Activated CD4-positive, alpha-beta T cell treated with anti-CD3 and anti-CD28 coated beads, Interleukin-2, amount 10 ng/mL, durations not matched to agents 7 days and 5 days (primary cell): ENCODE measurements around the gene APBB3. TPM values are rescaled to one million over a fixed set of nuclear protein-coding genes. Genes with fewer than 3 reads are reported as not detected.
"Not testable (repeated sequence)": the region's sequence is repeated elsewhere in the genome, so short reads cannot be mapped to it uniquely, and the experiment has no call there.

ENCODE experiments used
- CTCF ChIA-PET: fragments of 350-600 bp; sonication (Branson Sonifier 250); formaldehyde crosslinking; loops from one replicate; lab custom pipeline; 2021; ENCODE audit warnings: antibody characterized with exemption; lab: Charles Lee
- POLR2A ChIA-PET: fragments of 350-600 bp; sonication (Branson Sonifier 250); formaldehyde crosslinking; loops from one replicate; lab custom pipeline; 2021; ENCODE audit warnings: antibody characterized with exemption; lab: Charles Lee
- DNase-seq: peaks from one replicate; pipeline ENCODE4 v3.0.0-alpha.2; 2020
- H3K27ac Mint-ChIP-seq: one replicate; pipeline ENCODE4 v1.8.0; 2021; ENCODE audit warnings: mild to moderate bottlenecking, moderate library complexity, mixed read lengths
- H3K27me3 Mint-ChIP-seq: one replicate; pipeline ENCODE4 v1.8.0; 2021; ENCODE audit warnings: mixed read lengths
- H3K36me3 Mint-ChIP-seq: one replicate; pipeline ENCODE4 v1.8.0; 2021; ENCODE audit warnings: low read depth, mixed read lengths
- H3K4me1 Mint-ChIP-seq: one replicate; pipeline ENCODE4 v1.8.0; 2021; ENCODE audit warnings: mixed read lengths
- H3K4me3 Mint-ChIP-seq: one replicate; pipeline ENCODE4 v1.8.0; 2021; ENCODE audit warnings: mild to moderate bottlenecking, moderate library complexity, mixed read lengths
- H3K9me3 Mint-ChIP-seq: one replicate; pipeline ENCODE4 v1.8.0; 2021; ENCODE audit warnings: mixed read lengths
- total RNA-seq, 2 experiments: library from RNA; stranded (reverse); gene quantifications; one replicate each; pipeline ENCODE4 v1.2.3, GENCODE V29; 2021

The APBB3 gene
- total RNA-seq, 2 experiments from 2014 or later: 28.5 to 32.8 TPM

GRCh38 chr5:140595538-140596300 is 31.3 kb upstream of the APBB3 start:
- no peak overlapping the region for H3K4me3 Mint-ChIP-seq
- POLR2A ChIA-PET: no interaction called here
- H3K4me1 Mint-ChIP-seq: peaks cover 5% of the 10 kb centered on the region
- no peaks in the 10 kb centered on the region for H3K9me3 Mint-ChIP-seq
- no peaks in the 10 kb centered on the region for H3K27me3 Mint-ChIP-seq
- CTCF ChIA-PET: interaction anchor here (1.0 kb wide), 1 partner anchor 14 kb away, joined by 4 read pairs; no protein-coding TSS in a partner anchor
- no peak overlapping the region for H3K27ac Mint-ChIP-seq
- H3K36me3 Mint-ChIP-seq: no peaks in the 10 kb centered on the region
- no peak for DNase-seq

DNA sequence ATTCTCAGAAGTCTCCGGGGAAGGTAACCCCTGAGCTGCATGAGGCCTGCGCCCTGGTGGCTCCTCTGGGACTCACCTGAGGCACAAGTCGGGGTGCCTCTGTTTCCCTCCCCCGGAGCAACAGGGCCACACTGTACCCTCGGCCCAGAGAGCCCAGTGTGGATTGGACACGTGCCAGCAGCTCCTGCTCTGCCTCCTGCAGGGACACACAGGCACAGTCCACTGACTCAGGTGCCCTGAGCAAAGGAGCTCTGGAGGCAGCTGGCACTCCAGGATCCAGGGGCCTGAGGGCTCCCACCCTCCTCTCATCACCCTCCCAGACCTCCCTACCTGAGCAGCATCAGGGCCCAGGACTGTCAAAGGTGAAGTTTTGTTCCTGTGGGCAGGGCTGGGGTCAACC is 29.8 kb upstream of the APBB3 start:
- POLR2A ChIA-PET: no interaction called here
- peaks cover 5% of the 10 kb centered on the region for H3K4me1 Mint-ChIP-seq
- H3K36me3 Mint-ChIP-seq: no peaks in the 10 kb centered on the region

DNA sequence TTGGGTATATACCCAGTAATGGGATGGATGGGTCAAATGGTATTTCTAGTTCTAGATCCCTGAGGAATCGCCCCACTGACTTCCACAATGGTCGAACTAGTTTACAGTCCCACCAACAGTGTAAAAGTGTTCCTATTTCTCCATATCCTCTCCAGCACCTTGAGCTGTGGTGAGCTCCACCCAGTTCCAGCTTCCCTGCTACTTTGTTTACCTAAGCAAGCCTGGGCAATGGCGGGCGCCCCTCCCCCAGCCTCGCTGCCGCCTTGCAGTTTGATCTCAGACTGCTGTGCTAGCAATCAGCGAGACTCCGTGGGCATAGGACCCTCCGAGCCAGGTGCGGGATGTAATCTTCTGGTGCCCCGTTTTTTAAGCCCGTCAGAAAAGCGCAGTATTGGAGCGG is 28.7 kb upstream of the APBB3 start:
- POLR2A ChIA-PET, H3K9me3 Mint-ChIP-seq, H3K36me3 Mint-ChIP-seq, DNase-seq, H3K27me3 Mint-ChIP-seq, H3K4me1 Mint-ChIP-seq: not testable (repeated sequence)
- Mint-ChIP-seq H3K4me3 (peak overlapping the region; percentile 44), H3K27ac (peak overlapping the region; percentile 54)
- CTCF ChIA-PET: interaction anchor here (1.3 kb wide), 1 partner anchor 11 kb away, joined by 5 read pairs; no protein-coding TSS in a partner anchor

More for the DNA sequence above, 29.8 kb upstream of the APBB3 start:
- H3K9me3 Mint-ChIP-seq: no peaks in the 10 kb centered on the region
- H3K27me3 Mint-ChIP-seq: no peaks in the 10 kb centered on the region
- DNase-seq: no peak
- CTCF ChIA-PET: interaction anchor here (0.8 to 1.3 kb wide), 3 partner anchors 10 to 39 kb away, joined by 3 to 5 read pairs (median 3); partner anchors contain the start of gene CD14
- no peak overlapping the region for H3K27ac Mint-ChIP-seq
- H3K4me3 Mint-ChIP-seq: no peak overlapping the region

GRCh38 chr5:140591747-140592372 is 27.5 kb upstream of the APBB3 start:
- Mint-ChIP-seq H3K9me3 (no peaks in the 10 kb centered on the region), H3K27me3 (peaks cover 2% of the 10 kb centered on the region)
- CTCF ChIA-PET: no interaction called here

DNA sequence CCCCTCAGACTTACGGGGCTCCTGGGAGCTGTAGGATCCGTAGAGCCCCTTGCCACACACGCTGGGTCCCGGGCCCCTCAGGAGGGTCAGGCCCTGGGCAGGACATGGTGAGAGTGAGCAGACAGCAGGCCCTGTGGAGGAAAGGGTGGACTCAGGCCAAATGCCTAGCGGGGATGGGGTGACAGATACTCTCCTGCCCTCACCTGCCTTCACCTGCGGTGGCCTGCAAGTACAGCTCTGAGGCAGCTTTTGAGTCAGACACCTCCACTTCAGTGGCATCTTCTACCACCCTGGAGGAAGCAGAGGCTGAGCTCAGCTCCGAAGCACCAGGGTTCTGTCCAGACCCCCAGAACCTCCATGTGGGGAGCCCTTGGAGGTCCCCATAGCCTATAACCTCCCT is 26.5 kb upstream of the APBB3 start:
- H3K9me3 Mint-ChIP-seq: no peaks in the 10 kb centered on the region
- POLR2A ChIA-PET: no interaction called here

More at GRCh38 chr5:140591747-140592372, 27.5 kb upstream of the APBB3 start:
- DNase-seq: no peak
- peaks cover 5% of the 10 kb centered on the region for H3K4me1 Mint-ChIP-seq
- H3K27ac Mint-ChIP-seq: no peak overlapping the region
- no peak overlapping the region for H3K4me3 Mint-ChIP-seq
- POLR2A ChIA-PET: no interaction called here
- H3K36me3 Mint-ChIP-seq: no peaks in the 10 kb centered on the region

GRCh38 chr5:140588311-140589070 is 24.1 kb upstream of the APBB3 start:
- Mint-ChIP-seq H3K4me3 (no peak overlapping the region), H3K4me1 (peaks cover 5% of the 10 kb centered on the region), H3K9me3 (no peaks in the 10 kb centered on the region), H3K27ac (no peak overlapping the region), H3K27me3 (peaks cover 9% of the 10 kb centered on the region), H3K36me3 (no peaks in the 10 kb centered on the region)
- POLR2A ChIA-PET: no interaction called here
- CTCF ChIA-PET: interaction anchor here (0.6 to 1.4 kb wide), 3 partner anchors 12 to 96 kb away, joined by 3 to 4 read pairs (median 3); no protein-coding TSS in a partner anchor
- no peak for DNase-seq

More for the DNA sequence above, 26.5 kb upstream of the APBB3 start:
- peaks cover 6% of the 10 kb centered on the region for H3K27me3 Mint-ChIP-seq
- H3K4me3 Mint-ChIP-seq: no peak overlapping the region
- no peak for DNase-seq
- no peaks in the 10 kb centered on the region for H3K36me3 Mint-ChIP-seq
- H3K27ac Mint-ChIP-seq: no peak overlapping the region
- CTCF ChIA-PET: interaction anchor here (1.1 kb wide), 1 partner anchor 67 kb away, joined by 3 read pairs; no protein-coding TSS in a partner anchor
- peaks cover 5% of the 10 kb centered on the region for H3K4me1 Mint-ChIP-seq

- H3K36me3 Mint-ChIP-seq: no peaks in the 10 kb centered on the region
- H3K9me3 Mint-ChIP-seq: no peaks in the 10 kb centered on the region
Observed at GRCh38 chr5:140587495-140587894, 23.1 kb upstream of the APBB3 start.

DNA sequence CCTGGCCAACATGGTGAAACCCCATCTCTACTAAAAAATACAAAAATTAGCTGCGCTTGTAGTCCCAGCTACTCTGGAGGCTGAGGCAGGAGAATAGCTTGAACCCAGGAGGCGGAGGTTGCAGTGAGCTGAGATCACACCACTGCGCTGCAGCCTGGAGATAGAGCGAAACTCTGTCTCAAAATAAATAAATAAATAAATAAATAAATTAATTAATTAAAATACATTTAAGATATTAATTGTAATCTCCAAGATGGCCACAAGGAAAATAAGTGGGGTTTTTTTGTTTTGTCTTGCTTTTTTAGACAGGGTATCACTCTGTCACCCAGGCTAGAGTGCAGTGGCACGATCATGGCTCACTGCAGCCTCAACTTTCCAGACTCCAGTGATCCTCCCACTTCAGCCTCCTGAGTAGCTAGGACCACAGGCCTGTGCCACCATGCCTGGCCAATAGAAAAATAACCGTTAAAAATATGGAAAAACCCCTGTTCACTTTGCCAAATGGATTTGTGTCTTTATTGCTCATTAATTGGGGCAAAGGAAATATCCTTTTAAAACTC is 14.9 kb upstream of the APBB3 start:
- H3K4me3 Mint-ChIP-seq, H3K36me3 Mint-ChIP-seq, DNase-seq, H3K9me3 Mint-ChIP-seq, H3K27ac Mint-ChIP-seq, POLR2A ChIA-PET: not testable (repeated sequence)
- H3K4me1 Mint-ChIP-seq: peaks cover 13% of the 10 kb centered on the region
- CTCF ChIA-PET: interaction anchor here (1.7 kb wide), 1 partner anchor 9 kb away, joined by 6 read pairs; no protein-coding TSS in a partner anchor
- H3K27me3 Mint-ChIP-seq: peaks cover 25% of the 10 kb centered on the region

More at GRCh38 chr5:140587495-140587894, 23.1 kb upstream of the APBB3 start:
- peaks cover 16% of the 10 kb centered on the region for H3K27me3 Mint-ChIP-seq
- CTCF ChIA-PET: no interaction called here
- no peak overlapping the region for H3K4me3 Mint-ChIP-seq
- POLR2A ChIA-PET: no interaction called here
- no peak for DNase-seq
- no peaks in the 10 kb centered on the region for H3K4me1 Mint-ChIP-seq
- H3K27ac Mint-ChIP-seq: no peak overlapping the region

GRCh38 chr5:140576776-140577201 is 12.4 kb upstream of the APBB3 start:
- CTCF ChIA-PET: interaction anchor here (1.2 to 1.4 kb wide), 3 partner anchors 11 to 59 kb away, joined by 3 to 7 read pairs (median 3); partner anchors contain the start of gene APBB3
- Mint-ChIP-seq H3K36me3 (peaks cover 2% of the 10 kb centered on the region), H3K9me3 (no peaks in the 10 kb centered on the region), H3K4me3 (no peak overlapping the region), H3K4me1 (peaks cover 13% of the 10 kb centered on the region), H3K27me3 (peaks cover 11% of the 10 kb centered on the region), H3K27ac (peak overlapping the region; percentile 9)
- POLR2A ChIA-PET: interaction anchor here (0.6 kb wide), 1 partner anchor 37 kb away, joined by 3 read pairs; no protein-coding TSS in a partner anchor
- DNase-seq: no peak

DNA sequence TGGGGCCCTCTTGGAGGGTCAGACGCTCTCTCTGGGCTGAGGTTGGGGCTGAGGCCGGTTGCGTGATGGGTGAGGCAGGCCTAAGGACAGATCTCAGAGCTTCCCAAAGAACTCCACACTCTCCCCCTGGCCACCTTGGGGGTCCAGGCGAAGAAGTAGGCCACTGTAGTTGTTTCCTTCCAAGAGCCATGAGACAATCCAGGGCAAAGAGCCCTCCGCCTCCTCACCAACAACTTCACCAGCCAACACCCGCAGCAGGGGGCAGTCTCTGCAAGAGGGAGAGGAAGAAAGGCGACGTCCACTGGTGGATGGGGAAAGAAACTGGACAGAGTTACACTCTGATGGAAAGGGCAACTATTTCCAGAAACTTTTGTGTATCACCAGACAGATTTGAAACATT is 10.9 kb upstream of the APBB3 start:
- CTCF ChIA-PET: no interaction called here

DNA sequence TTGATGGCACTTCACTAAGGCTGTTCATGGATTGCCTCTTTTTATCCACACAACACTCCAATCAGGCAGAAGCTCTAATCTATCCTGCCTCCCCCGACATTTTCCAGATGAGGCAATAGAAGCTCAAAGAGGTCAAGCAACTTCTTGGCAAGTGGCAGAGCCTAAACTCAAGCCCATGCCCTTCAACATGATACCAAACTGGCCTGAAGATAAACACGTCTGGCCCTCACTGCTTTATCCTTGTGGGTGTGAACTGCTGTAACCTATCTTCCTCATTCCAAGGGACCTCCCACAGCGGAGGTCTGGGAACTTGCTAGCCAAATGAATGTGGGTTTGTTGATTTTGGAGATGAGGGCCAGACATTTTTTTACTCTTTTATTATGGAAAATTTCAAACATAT is 9.8 kb upstream of the APBB3 start:
- no peaks in the 10 kb centered on the region for H3K9me3 Mint-ChIP-seq
- no peak overlapping the region for H3K27ac Mint-ChIP-seq
- no peaks in the 10 kb centered on the region for H3K27me3 Mint-ChIP-seq
- peaks cover 14% of the 10 kb centered on the region for H3K36me3 Mint-ChIP-seq
- ChIA-PET POLR2A (no interaction called here), CTCF (interaction anchor here (0.5 kb wide), 1 partner anchor 1929 kb away, joined by 3 read pairs; no protein-coding TSS in a partner anchor)
- H3K4me1 Mint-ChIP-seq: peaks cover 24% of the 10 kb centered on the region
- no peak overlapping the region for H3K4me3 Mint-ChIP-seq
- no peak for DNase-seq

More for the DNA sequence above, 10.9 kb upstream of the APBB3 start:
- H3K9me3 Mint-ChIP-seq: no peaks in the 10 kb centered on the region
- POLR2A ChIA-PET: no interaction called here
- H3K4me3 Mint-ChIP-seq: no peak overlapping the region
- H3K27me3 Mint-ChIP-seq: peaks cover 2% of the 10 kb centered on the region
- DNase-seq: no peak
- H3K27ac Mint-ChIP-seq: no peak overlapping the region
- H3K36me3 Mint-ChIP-seq: peaks cover 9% of the 10 kb centered on the region
- peaks cover 13% of the 10 kb centered on the region for H3K4me1 Mint-ChIP-seq

DNA sequence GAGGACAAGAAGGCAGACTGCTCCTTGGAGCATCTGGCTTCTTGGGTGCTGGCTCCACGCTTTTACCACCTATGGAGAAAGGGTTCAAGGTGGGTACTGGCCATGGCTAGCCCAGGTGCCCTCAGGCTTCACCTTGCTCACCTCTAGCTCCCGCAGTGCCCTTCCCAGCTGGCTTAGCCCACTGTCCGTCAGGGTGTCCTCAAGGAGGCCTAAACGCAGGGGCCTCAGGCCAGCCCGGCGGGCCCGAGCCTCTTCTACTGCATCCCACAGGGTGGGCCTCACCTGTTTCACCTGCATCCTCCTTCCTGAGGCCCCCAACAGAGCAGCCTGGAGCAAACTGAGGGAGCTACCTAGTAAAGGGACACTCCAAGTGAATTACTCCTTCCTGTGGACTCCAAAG is 9.3 kb upstream of the APBB3 start:
- no peak for DNase-seq
- CTCF ChIA-PET: interaction anchor here (0.5 kb wide), 1 partner anchor 1928 kb away, joined by 3 read pairs; no protein-coding TSS in a partner anchor
- Mint-ChIP-seq H3K27ac (no peak overlapping the region), H3K4me1 (peaks cover 29% of the 10 kb centered on the region), H3K9me3 (no peaks in the 10 kb centered on the region), H3K36me3 (peaks cover 18% of the 10 kb centered on the region), H3K27me3 (no peaks in the 10 kb centered on the region), H3K4me3 (no peak overlapping the region)
- POLR2A ChIA-PET: no interaction called here
